ENCODE measurements around the gene ZBTB37.
"Not testable (repeated sequence)": the region's sequence is repeated elsewhere in the genome, so short reads cannot be mapped to it uniquely, and the experiment has no call there.

ZBTB37 gene

GRCh38 chr1:173870252-173871075 is 2.3 kb downstream of the ZBTB37 start:
- DNase-seq (ENCODE audit: low read depth, low spot score) = no peak
- TF ChIP-seq FOXP2 (optimal IDR thresholded peaks at IDR 0.05; ENCODE audit: control extremely low read depth, extremely low read length, insufficient read depth) (no peak), POLR2AphosphoS5 (IDR thresholded peaks at IDR 0.05; ENCODE audit: borderline replicate concordance, low read depth, low read length) (no peak), EZH2 (IDR thresholded peaks at IDR 0.05) (no peak)
- H3K36me3 ChIP-seq (ENCODE audit: insufficient read depth, low read length) = peaks cover 44% of the 10 kb centered on the region
- H3K9ac ChIP-seq (ENCODE audit: insufficient read length) = no peak overlapping the region
- H3K9me3 ChIP-seq (ENCODE audit: low read depth, low read length) = no peaks in the 10 kb centered on the region
- no peak overlapping the region for H3K27ac ChIP-seq
- no peak overlapping the region for H3K4me3 ChIP-seq

- TF ChIP-seq FOXP2 (optimal IDR thresholded peaks at IDR 0.05; ENCODE audit: control extremely low read depth, extremely low read length, insufficient read depth) (no peak), POLR2AphosphoS5 (IDR thresholded peaks at IDR 0.05; ENCODE audit: borderline replicate concordance, low read depth, low read length) (no peak), EZH2 (IDR thresholded peaks at IDR 0.05) (no peak)
- Histone ChIP-seq H3K9ac (ENCODE audit: insufficient read length) (no peak overlapping the region), H3K36me3 (ENCODE audit: insufficient read depth, low read length) (peaks cover 37% of the 10 kb centered on the region), H3K27ac (no peak overlapping the region), H3K9me3 (ENCODE audit: low read depth, low read length) (no peaks in the 10 kb centered on the region), H3K4me3 (no peak overlapping the region)
- DNase-seq (ENCODE audit: low read depth, low spot score) = no peak
Observed at GRCh38 chr1:173871091-173871490, 2.9 kb downstream of the ZBTB37 start.

GRCh38 chr1:173871500-173871899 is 3.3 kb downstream of the ZBTB37 start:
- no peak for DNase-seq (ENCODE audit: low read depth, low spot score)
- Histone ChIP-seq H3K9me3 (ENCODE audit: low read depth, low read length) (no peaks in the 10 kb centered on the region), H3K27ac (no peak overlapping the region), H3K9ac (ENCODE audit: insufficient read length) (no peak overlapping the region), H3K4me3 (no peak overlapping the region), H3K36me3 (ENCODE audit: insufficient read depth, low read length) (peaks cover 33% of the 10 kb centered on the region)
- TF ChIP-seq POLR2AphosphoS5 (IDR thresholded peaks at IDR 0.05; ENCODE audit: borderline replicate concordance, low read depth, low read length) (no peak), EZH2 (IDR thresholded peaks at IDR 0.05) (no peak), FOXP2 (optimal IDR thresholded peaks at IDR 0.05; ENCODE audit: control extremely low read depth, extremely low read length, insufficient read depth) (no peak)

GRCh38 chr1:173876732-173877131 is 8.6 kb downstream of the ZBTB37 start:
- Histone ChIP-seq H3K27ac (no peak overlapping the region), H3K36me3 (ENCODE audit: insufficient read depth, low read length) (peaks cover 6% of the 10 kb centered on the region), H3K4me3 (no peak overlapping the region), H3K9ac (ENCODE audit: insufficient read length) (no peak overlapping the region), H3K9me3 (ENCODE audit: low read depth, low read length) (no peaks in the 10 kb centered on the region)
- no peak for DNase-seq (ENCODE audit: low read depth, low spot score)
- no peak for TF ChIP-seq FOXP2 (optimal IDR thresholded peaks at IDR 0.05; ENCODE audit: control extremely low read depth, extremely low read length, insufficient read depth)
- TF ChIP-seq EZH2 (IDR thresholded peaks at IDR 0.05) = no peak
- no peak for TF ChIP-seq POLR2AphosphoS5 (IDR thresholded peaks at IDR 0.05; ENCODE audit: borderline replicate concordance, low read depth, low read length)

- Histone ChIP-seq H3K9ac (ENCODE audit: insufficient read length) (no peak overlapping the region), H3K9me3 (ENCODE audit: low read depth, low read length) (no peaks in the 10 kb centered on the region), H3K27ac (no peak overlapping the region), H3K36me3 (ENCODE audit: insufficient read depth, low read length) (peaks cover 6% of the 10 kb centered on the region), H3K4me3 (no peak overlapping the region)
- TF ChIP-seq POLR2AphosphoS5 (IDR thresholded peaks at IDR 0.05; ENCODE audit: borderline replicate concordance, low read depth, low read length) (no peak), FOXP2 (optimal IDR thresholded peaks at IDR 0.05; ENCODE audit: control extremely low read depth, extremely low read length, insufficient read depth) (no peak), EZH2 (IDR thresholded peaks at IDR 0.05) (no peak)
- no peak for DNase-seq (ENCODE audit: low read depth, low spot score)
Observed at GRCh38 chr1:173878251-173878650, 10.1 kb downstream of the ZBTB37 start.

- H3K27ac ChIP-seq; H3K4me3 ChIP-seq; H3K36me3 ChIP-seq (ENCODE audit: insufficient read depth, low read length); DNase-seq (ENCODE audit: low read depth, low spot score); H3K9ac ChIP-seq (ENCODE audit: insufficient read length); H3K9me3 ChIP-seq (ENCODE audit: low read depth, low read length): not testable (repeated sequence)
Observed at GRCh38 chr1:173881117-173881516, 12.9 kb downstream of the ZBTB37 start.

- H3K27ac ChIP-seq = no peak overlapping the region
- DNase-seq (ENCODE audit: low read depth, low spot score) = no peak
- peaks cover 11% of the 10 kb centered on the region; the same call in 1 of the 2 replicates for H3K36me3 ChIP-seq (ENCODE audit: insufficient read depth, low read length)
- H3K9me3 ChIP-seq (ENCODE audit: low read depth, low read length) = no peaks in the 10 kb centered on the region
- H3K4me3 ChIP-seq = no peak overlapping the region
- H3K9ac ChIP-seq (ENCODE audit: insufficient read length) = no peak overlapping the region
- no peak for TF ChIP-seq FOXP2 (optimal IDR thresholded peaks at IDR 0.05; ENCODE audit: control extremely low read depth, extremely low read length, insufficient read depth)
- no peak for TF ChIP-seq EZH2 (IDR thresholded peaks at IDR 0.05)
- no peak for TF ChIP-seq POLR2AphosphoS5 (IDR thresholded peaks at IDR 0.05; ENCODE audit: borderline replicate concordance, low read depth, low read length)
Observed at GRCh38 chr1:173884701-173885100, 16.5 kb downstream of the ZBTB37 start.

GRCh38 chr1:173886746-173887611 is 18.8 kb downstream of the ZBTB37 start:
- TF ChIP-seq EZH2 (IDR thresholded peaks at IDR 0.05) = no peak
- no peak for TF ChIP-seq POLR2AphosphoS5 (IDR thresholded peaks at IDR 0.05; ENCODE audit: borderline replicate concordance, low read depth, low read length)
- TF ChIP-seq FOXP2 (optimal IDR thresholded peaks at IDR 0.05; ENCODE audit: control extremely low read depth, extremely low read length, insufficient read depth) = no peak
- Histone ChIP-seq H3K4me3 (no peak overlapping the region), H3K9me3 (ENCODE audit: low read depth, low read length) (no peaks in the 10 kb centered on the region), H3K36me3 (ENCODE audit: insufficient read depth, low read length) (peaks cover 11% of the 10 kb centered on the region; the same call in 1 of the 2 replicates), H3K9ac (ENCODE audit: insufficient read length) (no peak overlapping the region), H3K27ac (no peak overlapping the region)
- no peak for DNase-seq (ENCODE audit: low read depth, low spot score)

Data from SK-N-MC (cell line).